ENCODE results near the gene FBRSL1.

The FBRSL1 gene

GRCh38 chr12:132484891-132485441, 5.0 kb upstream of the FBRSL1 start:
- DNase-seq, result no peak

- no peak for DNase-seq
These were observed 4.3 kb upstream of the FBRSL1 start for GRCh38 chr12:132485619-132486018.

- no peak for DNase-seq
These were observed 3.8 kb upstream of the FBRSL1 start for GRCh38 chr12:132486168-132486567.

GRCh38 chr12:132486576-132486975, 3.4 kb upstream of the FBRSL1 start:
- no peak for DNase-seq

GRCh38 chr12:132487311-132487741, 2.6 kb upstream of the FBRSL1 start:
- DNase-seq, result no peak

- peak; percentile 57 to 58 for DNase-seq
These were observed 1.5 kb upstream of the FBRSL1 start for GRCh38 chr12:132488127-132489077.

- peak; percentile 59 to 62 for DNase-seq
These were observed 811 bp upstream of the FBRSL1 start for GRCh38 chr12:132489078-132489601.

GRCh38 chr12:132490422-132491137, 629 bp downstream of the FBRSL1 start:
- DNase-seq, result peak in 1 of 2 donors; percentile 16

- no peak for DNase-seq
These were observed 1.2 kb downstream of the FBRSL1 start for GRCh38 chr12:132491138-132491663.

- no peak for DNase-seq
These were observed 1.9 kb downstream of the FBRSL1 start for GRCh38 chr12:132491761-132492378.

- peak in 1 of 2 donors; percentile 14 for DNase-seq
These were observed 2.6 kb downstream of the FBRSL1 start for GRCh38 chr12:132492522-132492921.

GRCh38 chr12:132492951-132493350, 3.0 kb downstream of the FBRSL1 start:
- DNase-seq, result no peak

GRCh38 chr12:132493482-132494178, 3.7 kb downstream of the FBRSL1 start:
- DNase-seq, result no peak

GRCh38 chr12:132494294-132495164, 4.6 kb downstream of the FBRSL1 start:
- DNase-seq, result no peak

GRCh38 chr12:132495165-132495544, 5.2 kb downstream of the FBRSL1 start:
- DNase-seq, result no peak

- DNase-seq, result no peak
These were observed 5.8 kb downstream of the FBRSL1 start for GRCh38 chr12:132495629-132496357.

GRCh38 chr12:132496358-132496669, 6.4 kb downstream of the FBRSL1 start:
- no peak for DNase-seq

GRCh38 chr12:132496710-132497109, 6.8 kb downstream of the FBRSL1 start:
- no peak for DNase-seq

GRCh38 chr12:132497514-132498405, 7.8 kb downstream of the FBRSL1 start:
- no peak for DNase-seq
